GM06990 (cell line): ENCODE data around the gene TMEM121B.

Source experiments
- DNase-seq: peaks from one replicate; pipeline ENCODE4 v3.0.0-alpha.2; 2011; ENCODE audit not compliant: insufficient read length; ENCODE audit errors: extremely low read depth
- H3K27me3 ChIP-seq: replicated peaks from 2 replicates; pipeline ENCODE4 v1.6.0; 2011; ENCODE audit warnings: low read length; ENCODE audit not compliant: control insufficient read depth, insufficient read depth
- H3K36me3 ChIP-seq: 2 replicates; pipeline ENCODE4 v1.5.1; 2011; ENCODE audit warnings: low read length; ENCODE audit not compliant: control insufficient read depth, insufficient read depth
- H3K4me3 ChIP-seq: replicated peaks from 2 replicates; pipeline ENCODE4 v1.5.1; 2011; ENCODE audit warnings: low read depth, mild to moderate bottlenecking, control low read depth, low read length
- TF ChIP-seq, protein P1 (sequence below): IDR thresholded peaks from 2 replicates; pipeline ENCODE4 v1.5.1; 2011; ENCODE audit warnings: low read length, control low read depth, mild to moderate bottlenecking, inconsistent platforms; ENCODE audit not compliant: insufficient read depth, poor library complexity, severe bottlenecking

The TMEM121B gene

DNA sequence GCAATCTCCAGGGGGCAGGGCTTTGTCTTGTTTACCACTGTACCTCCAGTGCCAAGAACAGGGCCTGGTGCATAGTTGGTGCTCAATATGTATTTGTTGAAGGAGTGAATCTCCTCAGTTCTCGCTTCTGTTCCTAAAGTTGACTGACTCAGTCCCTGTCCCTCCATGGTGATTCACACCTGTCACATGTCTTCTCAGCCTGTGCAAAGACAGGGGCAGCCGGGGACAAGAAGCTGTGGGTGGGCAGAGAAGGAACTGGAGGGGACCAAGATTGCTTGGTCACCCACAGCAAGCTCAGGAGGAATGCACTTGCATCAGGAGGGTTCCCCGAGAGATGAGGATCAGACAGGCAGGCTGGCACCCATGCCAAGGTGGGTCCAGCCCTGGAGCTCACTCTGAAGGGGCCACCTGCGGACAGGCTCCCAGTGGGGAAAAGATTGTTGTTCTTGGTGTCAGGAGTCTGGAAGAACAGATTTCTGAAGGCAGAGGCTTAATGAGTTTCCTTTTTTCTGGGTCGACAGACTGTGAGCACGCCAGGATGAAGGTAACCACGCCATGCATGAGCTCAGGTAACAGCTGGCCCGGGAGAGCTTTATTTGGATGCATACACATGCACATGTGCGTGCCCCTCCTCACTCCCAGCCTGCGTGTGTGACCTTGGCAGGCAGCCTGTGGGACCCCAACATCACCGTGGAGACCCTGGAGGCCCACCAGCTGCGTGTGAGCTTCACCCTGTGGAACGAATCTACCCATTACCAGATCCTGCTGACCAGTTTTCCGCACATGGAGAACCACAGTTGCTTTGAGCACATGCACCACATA lies 19.5 kb downstream of the TMEM121B start:
- no peak overlapping the region for H3K4me3 ChIP-seq
- TF ChIP-seq, protein P1, sequence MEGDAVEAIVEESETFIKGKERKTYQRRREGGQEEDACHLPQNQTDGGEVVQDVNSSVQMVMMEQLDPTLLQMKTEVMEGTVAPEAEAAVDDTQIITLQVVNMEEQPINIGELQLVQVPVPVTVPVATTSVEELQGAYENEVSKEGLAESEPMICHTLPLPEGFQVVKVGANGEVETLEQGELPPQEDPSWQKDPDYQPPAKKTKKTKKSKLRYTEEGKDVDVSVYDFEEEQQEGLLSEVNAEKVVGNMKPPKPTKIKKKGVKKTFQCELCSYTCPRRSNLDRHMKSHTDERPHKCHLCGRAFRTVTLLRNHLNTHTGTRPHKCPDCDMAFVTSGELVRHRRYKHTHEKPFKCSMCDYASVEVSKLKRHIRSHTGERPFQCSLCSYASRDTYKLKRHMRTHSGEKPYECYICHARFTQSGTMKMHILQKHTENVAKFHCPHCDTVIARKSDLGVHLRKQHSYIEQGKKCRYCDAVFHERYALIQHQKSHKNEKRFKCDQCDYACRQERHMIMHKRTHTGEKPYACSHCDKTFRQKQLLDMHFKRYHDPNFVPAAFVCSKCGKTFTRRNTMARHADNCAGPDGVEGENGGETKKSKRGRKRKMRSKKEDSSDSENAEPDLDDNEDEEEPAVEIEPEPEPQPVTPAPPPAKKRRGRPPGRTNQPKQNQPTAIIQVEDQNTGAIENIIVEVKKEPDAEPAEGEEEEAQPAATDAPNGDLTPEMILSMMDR: no peak
- no peak for DNase-seq
- H3K27me3 ChIP-seq: no peaks in the 10 kb centered on the region
- H3K36me3 ChIP-seq: peaks cover 15% of the 10 kb centered on the region

DNA sequence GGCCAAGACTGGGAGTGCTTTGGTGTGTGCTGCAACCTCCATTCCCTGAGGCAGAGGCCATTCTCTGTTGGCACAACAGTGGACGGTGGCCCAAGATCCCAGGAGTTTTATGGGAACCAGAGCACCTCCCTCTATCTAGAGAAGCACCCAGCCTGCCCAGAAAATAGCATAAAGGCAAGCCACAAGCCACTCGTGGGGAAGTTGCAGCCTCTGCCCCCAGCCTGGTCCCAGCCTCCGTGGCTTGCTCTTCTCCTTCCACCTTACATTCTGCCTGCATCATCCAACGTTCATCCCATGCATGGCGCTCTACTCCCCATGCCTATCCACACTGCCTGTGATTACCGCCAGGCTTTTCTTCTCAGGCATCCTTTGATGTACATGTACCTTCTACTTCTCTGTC lies 20.5 kb downstream of the TMEM121B start:
- no peak overlapping the region for H3K4me3 ChIP-seq
- no peak for DNase-seq
- H3K36me3 ChIP-seq: peaks cover 13% of the 10 kb centered on the region
- TF ChIP-seq, protein P1: no peak
- H3K27me3 ChIP-seq: no peaks in the 10 kb centered on the region

DNA sequence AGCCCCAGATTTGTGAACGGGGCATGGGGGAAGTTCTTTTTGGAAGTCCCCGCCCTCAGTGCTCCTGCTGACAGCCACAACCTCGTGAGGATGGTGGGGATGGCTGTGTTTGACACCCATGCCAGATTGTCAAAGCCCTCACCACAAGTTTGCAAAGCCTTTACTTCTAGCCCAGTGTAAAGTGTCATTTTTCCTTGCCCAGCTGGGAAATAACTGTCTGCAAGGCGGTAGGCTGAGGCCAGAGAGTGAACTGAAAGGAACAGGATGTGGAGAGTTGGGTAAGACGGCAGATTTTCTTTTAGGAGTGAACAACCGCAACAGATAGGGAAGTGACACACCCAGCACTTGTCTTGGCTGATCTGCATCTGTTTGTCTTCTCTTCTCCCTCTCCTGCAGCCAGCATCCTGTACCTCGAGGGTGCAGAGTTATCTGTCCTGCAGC lies 22.8 kb downstream of the TMEM121B start:
- DNase-seq: no peak
- Histone ChIP-seq H3K27me3 (no peaks in the 10 kb centered on the region), H3K4me3 (no peak overlapping the region), H3K36me3 (peaks cover 11% of the 10 kb centered on the region)
- TF ChIP-seq, protein P1: no peak

DNA sequence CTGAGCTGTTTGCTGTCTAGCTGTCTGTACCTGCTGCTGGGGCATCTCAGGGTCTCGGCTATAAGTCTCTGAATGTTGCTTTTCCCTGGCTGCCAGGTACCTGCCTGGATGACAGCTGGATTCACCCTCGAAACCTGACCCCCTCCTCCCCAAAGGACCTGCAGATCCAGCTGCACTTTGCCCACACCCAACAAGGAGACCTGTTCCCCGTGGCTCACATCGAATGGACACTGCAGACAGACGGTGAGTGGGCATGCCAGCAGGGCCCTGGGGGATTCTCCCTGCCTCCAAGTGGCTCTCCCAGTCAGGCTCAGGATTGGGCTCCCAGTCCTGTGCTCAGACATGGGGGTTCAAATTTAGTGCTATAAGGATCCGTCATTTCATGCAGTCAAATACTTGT lies 23.5 kb downstream of the TMEM121B start:
- no peak for DNase-seq
- Histone ChIP-seq H3K4me3 (no peak overlapping the region), H3K27me3 (no peaks in the 10 kb centered on the region), H3K36me3 (peaks cover 11% of the 10 kb centered on the region)
- TF ChIP-seq, protein P1: no peak

DNA sequence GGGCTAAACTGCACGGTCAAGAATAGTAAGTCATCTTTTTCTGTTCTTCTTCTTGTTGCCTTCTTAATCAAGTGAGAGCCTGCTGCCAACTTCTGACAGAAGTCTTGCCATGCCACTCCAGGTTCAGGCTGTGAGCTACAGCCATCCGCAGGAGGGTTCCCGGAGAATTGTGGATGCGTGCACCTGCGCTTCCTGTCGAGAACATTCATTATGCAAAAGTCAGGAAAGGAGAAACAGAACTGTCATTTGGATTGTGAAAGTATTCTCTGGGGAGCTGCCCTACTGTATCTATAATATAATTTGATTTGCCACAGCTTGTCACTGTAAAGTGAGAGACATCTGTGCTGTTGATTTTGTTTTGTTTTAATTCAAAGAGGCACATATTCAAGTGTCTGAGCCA lies 24.1 kb downstream of the TMEM121B start:
- DNase-seq: no peak
- peaks cover 9% of the 10 kb centered on the region for H3K36me3 ChIP-seq
- H3K4me3 ChIP-seq: no peak overlapping the region
- H3K27me3 ChIP-seq: no peaks in the 10 kb centered on the region
- TF ChIP-seq, protein P1: no peak
